ENCODE measurements around the gene STK32A.
"Not testable (repeated sequence)": the region's sequence is repeated elsewhere in the genome, so short reads cannot be mapped to it uniquely, and the experiment has no call there.

STK32A gene

GRCh38 chr5:147234825-147235635 lies at the start of gene STK32A:
TSS of gene STK32A (plus strand) at chr5:147235026. CDS start at chr5:147239635, 4,609 bp downstream.
- no peak for DNase-seq (ENCODE audit: low read depth in 2 of 2)

GRCh38 chr5:147187099-147187540 lies 47.7 kb upstream of the STK32A start:
- no peak for DNase-seq (ENCODE audit: low read depth in 2 of 2)

- peak in 1 of 2 donors; percentile 25 for DNase-seq (ENCODE audit: low read depth in 2 of 2)
These were observed 46.4 kb upstream of the STK32A start for GRCh38 chr5:147188200-147189108.

GRCh38 chr5:147189109-147189424 lies 45.8 kb upstream of the STK32A start:
- DNase-seq (ENCODE audit: low read depth in 2 of 2), result no peak

DNA sequence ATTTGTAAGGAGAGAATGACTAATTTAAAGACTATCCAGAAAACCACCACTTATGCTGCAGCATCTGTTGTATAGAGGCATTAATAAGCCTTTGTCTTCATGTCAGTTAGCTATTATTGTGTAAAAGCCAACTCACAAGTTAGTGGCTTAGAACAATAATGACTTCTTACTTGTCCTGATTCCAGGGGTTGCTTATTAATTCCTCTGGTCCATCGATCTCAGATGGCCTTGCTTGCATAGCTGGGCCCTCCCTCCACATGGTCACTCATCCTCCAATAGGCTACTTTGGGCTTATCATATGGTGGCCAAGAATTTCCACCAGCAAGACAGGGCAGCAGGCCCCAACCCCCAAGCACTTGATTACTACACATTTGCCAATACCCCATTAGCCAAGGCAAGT lies 44.5 kb upstream of the STK32A start:
- no peak for DNase-seq (ENCODE audit: low read depth in 2 of 2)

DNA sequence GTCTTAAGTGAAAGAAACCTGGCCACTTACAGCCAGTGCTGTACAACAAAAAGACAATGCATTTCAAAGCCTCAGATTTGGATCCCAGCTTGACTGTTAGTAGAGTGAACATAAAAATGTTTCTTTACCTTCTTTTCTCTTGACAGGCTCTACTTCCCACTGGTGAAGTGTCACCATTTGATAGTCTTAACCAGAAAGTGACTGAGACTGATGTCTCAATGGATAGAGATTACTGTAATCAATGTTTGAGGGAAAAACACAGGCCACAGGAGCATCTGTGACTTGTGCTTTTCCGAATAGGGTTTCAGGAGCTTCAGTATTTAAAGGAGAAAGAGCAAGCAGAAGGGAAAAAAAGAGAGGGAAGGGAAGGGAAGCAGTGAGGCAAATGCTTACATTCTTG lies 41.7 kb upstream of the STK32A start:
- no peak for DNase-seq (ENCODE audit: low read depth in 2 of 2)

GRCh38 chr5:147200004-147200403 lies 34.8 kb upstream of the STK32A start:
- DNase-seq (ENCODE audit: low read depth in 2 of 2), result no peak

DNA sequence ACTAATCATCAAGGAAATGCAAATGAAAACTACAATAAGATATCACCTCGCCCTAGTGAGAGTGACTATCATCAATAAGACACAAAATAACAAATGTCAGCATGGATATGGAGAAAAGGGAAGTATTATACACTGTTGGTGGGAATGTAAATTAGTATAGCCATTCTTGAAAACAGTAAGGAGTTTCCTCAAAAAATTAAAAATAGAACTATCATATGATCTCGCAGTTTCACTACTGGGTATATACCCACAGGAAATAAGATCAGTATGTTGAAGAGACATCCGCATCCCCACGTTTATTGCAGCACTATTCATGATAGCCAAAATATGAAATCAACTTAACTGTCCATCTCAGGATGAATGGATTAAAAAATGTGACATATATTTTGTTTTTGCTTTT lies 31.6 kb upstream of the STK32A start:
- DNase-seq (ENCODE audit: low read depth in 2 of 2), result no peak

DNA sequence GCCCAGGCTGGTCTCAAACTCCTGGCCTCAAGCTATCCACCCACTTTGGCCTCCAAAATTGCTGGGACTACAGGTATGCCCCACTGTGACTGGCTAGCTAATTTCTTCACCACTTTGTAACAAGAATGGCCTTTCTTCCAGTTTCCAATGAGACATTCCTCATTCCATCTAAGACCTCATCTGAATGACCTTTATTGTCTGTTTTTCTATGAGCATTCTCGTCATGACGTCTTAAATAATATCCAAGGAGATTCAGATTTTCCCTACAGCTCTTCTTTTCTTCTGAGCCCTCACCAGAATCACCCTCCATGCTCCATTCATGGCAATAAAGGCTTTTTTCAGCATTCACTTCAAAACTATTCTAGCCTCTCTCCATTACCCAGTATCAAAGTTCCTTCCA lies 30.2 kb upstream of the STK32A start:
- DNase-seq (ENCODE audit: low read depth in 2 of 2), result no peak

- no peak for DNase-seq (ENCODE audit: low read depth in 2 of 2)
These were observed 26.7 kb upstream of the STK32A start for GRCh38 chr5:147208134-147208533.

- no peak for DNase-seq (ENCODE audit: low read depth in 2 of 2)
These were observed 18.2 kb upstream of the STK32A start for GRCh38 chr5:147216552-147217154.

GRCh38 chr5:147223343-147223742 lies 11.5 kb upstream of the STK32A start:
- no peak for DNase-seq (ENCODE audit: low read depth in 2 of 2)

GRCh38 chr5:147223948-147224791 lies 10.7 kb upstream of the STK32A start:
- no peak for DNase-seq (ENCODE audit: low read depth in 2 of 2)

GRCh38 chr5:147225938-147226337 lies 8.9 kb upstream of the STK32A start:
- DNase-seq (ENCODE audit: low read depth in 2 of 2), result no peak

GRCh38 chr5:147226512-147226911 lies 8.3 kb upstream of the STK32A start:
- no peak for DNase-seq (ENCODE audit: low read depth in 2 of 2)

DNA sequence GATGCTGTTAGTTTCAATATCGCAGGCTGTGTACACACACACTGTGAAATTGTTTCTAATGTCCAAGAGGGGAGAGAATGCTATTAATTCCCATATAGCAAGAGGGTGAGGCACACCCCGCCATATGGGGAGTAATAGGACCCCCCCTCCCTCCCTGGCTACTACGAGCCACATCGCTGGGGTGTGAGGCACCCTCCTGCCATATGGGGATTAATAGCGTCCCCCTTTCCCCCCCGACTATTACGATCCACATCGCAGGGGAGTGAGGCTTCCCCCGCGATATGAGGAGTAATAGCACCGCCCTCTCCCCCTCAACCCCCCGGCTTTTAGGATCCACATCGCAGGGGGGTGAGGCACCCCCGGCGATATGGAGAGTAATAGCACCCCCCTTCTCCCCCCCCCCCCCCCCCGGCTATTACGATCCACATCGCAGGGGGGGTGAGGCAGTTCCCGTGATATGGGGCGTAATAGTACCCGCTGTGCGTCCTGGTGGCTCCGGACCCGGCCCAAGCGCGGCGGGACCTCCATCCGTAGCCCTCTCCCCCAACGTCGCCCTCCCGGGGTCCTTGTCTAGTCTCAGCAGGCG lies 494 bp upstream of the STK32A start:
- no peak for DNase-seq (ENCODE audit: low read depth in 2 of 2)

DNA sequence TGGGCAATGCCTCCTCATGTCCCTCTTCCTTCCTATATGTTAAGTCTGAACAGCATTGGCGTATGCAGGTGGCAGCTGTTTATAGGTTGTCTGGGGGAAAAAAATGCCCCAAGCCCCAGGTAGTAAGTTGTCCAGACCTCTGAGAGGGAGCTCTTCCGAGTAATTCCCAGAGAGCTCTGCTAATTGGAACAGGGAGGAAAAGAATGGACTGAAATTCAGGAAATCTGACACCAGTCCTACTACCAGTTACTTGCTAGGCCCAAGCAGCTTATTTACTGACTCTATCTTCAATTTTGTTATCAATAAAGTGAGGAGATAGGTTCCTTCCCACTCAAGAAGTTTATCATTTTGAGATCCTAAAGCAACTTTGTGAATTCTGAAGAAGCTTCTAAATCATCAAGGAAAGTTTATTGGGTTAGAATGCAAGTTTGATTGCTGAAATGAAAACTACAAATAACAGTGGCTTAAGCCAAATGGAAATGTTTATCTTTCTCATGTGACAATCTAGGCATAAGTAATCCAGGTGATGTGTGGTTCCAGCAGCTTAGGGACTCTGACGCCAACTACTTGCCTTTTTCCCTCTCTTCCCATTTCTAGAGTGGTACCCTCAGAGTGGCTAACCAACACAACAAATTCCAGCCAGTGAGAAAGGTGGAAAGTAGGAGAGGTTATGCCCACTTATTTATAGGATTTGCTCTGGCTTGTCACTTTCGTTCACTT lies 5.6 kb downstream of the STK32A start:
- DNase-seq (ENCODE audit: low read depth in 2 of 2), result no peak

- DNase-seq (ENCODE audit: low read depth in 2 of 2), result not testable (repeated sequence)
These were observed 8.4 kb downstream of the STK32A start for GRCh38 chr5:147243238-147243637.

DNA sequence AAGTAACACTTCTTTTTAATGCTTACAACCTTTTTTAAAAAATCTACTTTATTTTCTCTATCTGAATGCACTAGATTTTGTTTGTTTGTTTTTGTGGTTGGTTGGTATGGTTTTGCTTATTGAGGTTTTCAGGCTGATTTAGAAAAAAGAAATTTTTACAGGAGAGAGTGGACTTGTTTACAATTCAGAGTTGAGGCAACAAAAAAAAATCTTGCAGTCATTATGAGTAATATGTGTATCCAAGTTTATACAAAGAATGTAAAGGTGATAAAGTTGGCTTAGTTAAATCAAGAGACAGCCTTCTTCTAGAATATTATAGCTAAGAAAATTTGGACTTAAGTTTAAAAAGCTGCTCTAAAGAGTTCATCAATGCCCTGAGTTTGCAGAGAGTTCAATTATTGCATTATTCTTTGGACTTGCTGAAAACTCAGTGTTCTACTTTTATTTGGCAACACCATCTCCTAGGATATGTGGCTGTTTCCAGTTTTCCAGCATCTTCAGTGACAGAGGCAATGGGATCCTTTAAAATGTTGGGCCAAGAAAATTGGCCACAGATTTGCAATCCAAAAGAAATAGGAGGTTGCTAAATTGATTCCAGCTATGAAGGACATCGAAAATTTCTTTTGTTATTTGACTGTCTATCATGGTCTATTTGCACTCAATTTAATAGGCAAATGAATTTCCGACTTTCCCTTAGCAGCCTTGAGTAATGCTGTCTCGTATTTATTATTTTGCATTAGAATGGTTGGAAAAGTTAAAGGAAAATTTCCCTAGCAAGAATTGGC lies 10.7 kb downstream of the STK32A start:
- no peak for DNase-seq (ENCODE audit: low read depth in 2 of 2)

DNA sequence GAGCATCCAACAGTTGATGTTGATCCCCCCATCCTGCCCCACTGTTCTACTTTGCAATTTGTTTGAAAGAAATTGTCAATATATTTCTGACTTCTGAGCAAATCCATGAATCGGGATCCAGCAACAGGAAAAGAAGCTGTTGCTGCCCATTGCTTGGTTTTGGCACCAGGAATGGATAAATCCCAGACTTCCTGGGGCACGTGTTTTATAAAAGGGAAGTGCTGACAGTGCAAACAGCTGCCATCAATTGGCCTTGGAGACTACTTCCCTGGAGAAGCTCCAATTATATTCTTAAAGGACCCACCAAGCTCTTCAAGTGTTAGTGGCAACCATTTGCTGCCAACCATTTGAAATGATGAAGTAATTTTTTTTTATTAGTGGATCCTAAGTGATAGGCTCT lies 13.7 kb downstream of the STK32A start:
- no peak for DNase-seq (ENCODE audit: low read depth in 2 of 2)

Data from stimulated activated CD4-positive, alpha-beta T cell treated with anti-CD3 and anti-CD28 coated beads, Interleukin-1b, Interleukin-23, amount 100 ng/mL, for 4 hours (primary cell).